AG04450 (cell line): Measurements from ENCODE around the gene TSPAN6. TPM values are rescaled to one million over a fixed set of nuclear protein-coding genes. Genes with fewer than 3 reads are reported as not detected.

Experiments
- CTCF ChIA-PET: fragments of 300-600, 350-600 bp; formaldehyde crosslinking; extraction: SDS; loops from one replicate; lab custom pipeline; 2022; ENCODE audit warnings: antibody characterized with exemption, inconsistent platforms; lab: Charles Lee
- POLR2A ChIA-PET: fragments of 350-600 bp; formaldehyde crosslinking; extraction: SDS; loops from one replicate; lab custom pipeline; 2021; ENCODE audit warnings: antibody characterized with exemption, inconsistent platforms; lab: Yijun Ruan, JAX
- DNase-seq: peaks from one replicate; pipeline ENCODE4 v3.0.0-alpha.2; 2011; ENCODE audit warnings: low read depth, low spot score
- H3K27ac ChIP-seq: one replicate; pipeline ENCODE4 v1.5.1; 2012; ENCODE audit warnings: low read depth, low read length, control low read depth
- H3K27me3 ChIP-seq: one replicate; pipeline ENCODE4 v1.6.0; 2012; ENCODE audit warnings: low read length; ENCODE audit not compliant: control insufficient read depth, insufficient read depth
- H3K4me3 ChIP-seq: 2 replicates; pipeline ENCODE4 v1.5.1; 2011; ENCODE audit warnings: mild to moderate bottlenecking, low read depth, low read length, control low read depth
- H3K9me3 ChIP-seq: 2 replicates; pipeline ENCODE4 v1.5.1; 2012; ENCODE audit warnings: low read length; ENCODE audit not compliant: control insufficient read depth, insufficient read depth
- polyA plus RNA-seq: library from polyadenylated mRNA; depleted of rRNA; stranded (reverse); fragments of >200 nt; gene quantifications from 2 replicates; pipeline ENCODE4 v1.2.3, GENCODE V29; 2011; rRNA removed
- TF ChIP-seq, protein P1 (sequence below): IDR thresholded peaks from 2 replicates; pipeline ENCODE4 v1.5.1; 2011; ENCODE audit warnings: low read depth, low read length, control low read depth, inconsistent platforms

The TSPAN6 gene
- polyA plus RNA-seq, 1 experiment, result 49.1 TPM

DNA sequence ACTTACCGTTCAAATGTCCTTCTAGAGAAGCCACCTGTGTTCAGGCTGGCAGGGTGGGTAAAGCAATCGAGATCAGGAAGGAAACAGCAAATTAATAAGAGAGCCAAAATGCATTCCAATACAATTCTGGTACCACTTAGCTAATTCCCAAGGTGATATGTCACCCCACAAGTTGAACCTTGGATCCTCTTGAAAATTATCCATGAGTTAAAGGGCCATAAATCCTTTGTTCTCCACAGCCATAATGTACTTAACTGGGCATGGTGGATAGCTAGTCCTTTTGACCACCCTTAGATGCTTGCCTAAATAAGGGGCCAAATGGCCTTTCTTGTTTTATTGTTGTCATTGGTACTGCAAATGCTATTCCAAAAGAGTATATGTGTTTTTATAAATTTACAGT, 49.9 kb downstream of the TSPAN6 start:
- TF ChIP-seq, protein P1, sequence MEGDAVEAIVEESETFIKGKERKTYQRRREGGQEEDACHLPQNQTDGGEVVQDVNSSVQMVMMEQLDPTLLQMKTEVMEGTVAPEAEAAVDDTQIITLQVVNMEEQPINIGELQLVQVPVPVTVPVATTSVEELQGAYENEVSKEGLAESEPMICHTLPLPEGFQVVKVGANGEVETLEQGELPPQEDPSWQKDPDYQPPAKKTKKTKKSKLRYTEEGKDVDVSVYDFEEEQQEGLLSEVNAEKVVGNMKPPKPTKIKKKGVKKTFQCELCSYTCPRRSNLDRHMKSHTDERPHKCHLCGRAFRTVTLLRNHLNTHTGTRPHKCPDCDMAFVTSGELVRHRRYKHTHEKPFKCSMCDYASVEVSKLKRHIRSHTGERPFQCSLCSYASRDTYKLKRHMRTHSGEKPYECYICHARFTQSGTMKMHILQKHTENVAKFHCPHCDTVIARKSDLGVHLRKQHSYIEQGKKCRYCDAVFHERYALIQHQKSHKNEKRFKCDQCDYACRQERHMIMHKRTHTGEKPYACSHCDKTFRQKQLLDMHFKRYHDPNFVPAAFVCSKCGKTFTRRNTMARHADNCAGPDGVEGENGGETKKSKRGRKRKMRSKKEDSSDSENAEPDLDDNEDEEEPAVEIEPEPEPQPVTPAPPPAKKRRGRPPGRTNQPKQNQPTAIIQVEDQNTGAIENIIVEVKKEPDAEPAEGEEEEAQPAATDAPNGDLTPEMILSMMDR, result no peak
- Histone ChIP-seq H3K27ac (no peak overlapping the region), H3K27me3 (no peaks in the 10 kb centered on the region), H3K4me3 (no peak overlapping the region), H3K9me3 (no peaks in the 10 kb centered on the region)
- ChIA-PET CTCF (no interaction called here), POLR2A (no interaction called here)
- DNase-seq, result no peak

DNA sequence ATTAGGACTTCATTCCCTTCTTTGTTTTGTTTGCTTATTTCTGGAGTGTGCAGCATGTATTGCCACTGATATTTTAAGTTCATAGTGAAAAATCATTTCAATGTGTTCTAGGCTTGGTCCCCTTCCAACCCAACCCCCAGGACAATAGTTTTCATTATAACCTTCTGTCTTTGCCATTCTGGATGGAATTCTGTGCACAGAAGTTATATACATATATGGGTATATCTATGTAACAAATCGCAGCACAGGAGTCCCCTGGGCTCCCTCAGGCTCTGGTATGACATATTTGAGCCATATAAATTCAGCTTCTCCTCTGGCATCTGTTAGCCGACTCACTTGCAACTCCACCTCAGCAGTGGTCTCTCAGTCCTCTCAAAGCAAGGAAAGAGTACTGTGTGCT, 52.0 kb downstream of the TSPAN6 start, which contains the start of gene TNMD:
Gene TNMD, plus strand, starts transcription at position 326 of the 400 bp plus-strand sequence. CDS start 83 bp downstream, outside the sequence.
- POLR2A ChIA-PET, result no interaction called here
- CTCF ChIA-PET, result interaction anchor here (1.6 kb wide), 1 partner anchor 184 kb away, joined by 4 read pairs; no protein-coding TSS in a partner anchor
- DNase-seq, result no peak

More for the DNA sequence above, 52.0 kb downstream of the TSPAN6 start, which contains the start of gene TNMD:
- H3K27me3 ChIP-seq, result no peaks in the 10 kb centered on the region
- TF ChIP-seq, protein P1, result no peak
- no peaks in the 10 kb centered on the region for H3K9me3 ChIP-seq
- H3K27ac ChIP-seq, result no peak within 1 kb of the TSS
- H3K4me3 ChIP-seq, result no peak within 1 kb of the TSS

Other genes starting within 250 kb of the TSPAN6 start
- 0.01 and 0.02 TPM in 2 replicates for gene PCDH19, start 226.5 kb downstream of the TSPAN6 start, polyA plus RNA-seq
- gene TNMD, start 51.9 kb downstream of the TSPAN6 start, polyA plus RNA-seq, result not detected in 2 replicates
- gene SRPX2, start 7.4 kb upstream of the TSPAN6 start, polyA plus RNA-seq, result 87.1 and 92.9 TPM in 2 replicates
- 4.3 and 5.3 TPM in 2 replicates for gene SYTL4, start 95.3 kb upstream of the TSPAN6 start, polyA plus RNA-seq
- gene CSTF2, start 183.6 kb upstream of the TSPAN6 start, polyA plus RNA-seq, result 22.0 and 22.3 TPM in 2 replicates
- gene NOX1, start 237.6 kb upstream of the TSPAN6 start, polyA plus RNA-seq, result not detected in 2 replicates